ENCODE results near the gene TMTC3.

The TMTC3 gene

DNA sequence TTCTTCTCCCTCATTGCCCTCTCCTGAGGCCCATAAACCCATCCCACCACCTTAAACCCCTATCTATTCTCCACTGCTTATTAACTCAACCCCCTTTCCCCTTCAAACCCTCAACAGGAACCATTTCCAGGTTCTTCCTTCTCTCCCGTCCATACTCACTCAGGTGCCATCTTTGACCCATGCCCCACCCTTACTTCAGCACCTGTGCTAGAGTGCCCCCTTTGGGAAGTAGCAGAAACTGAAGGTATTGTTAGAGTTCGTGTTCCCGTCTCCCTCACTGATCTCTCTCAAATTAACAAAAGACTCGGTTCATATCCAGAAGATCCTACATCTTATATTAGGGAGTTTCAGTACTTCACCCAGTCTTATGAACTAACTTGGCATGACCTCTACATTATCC, 86.6 kb downstream of the TMTC3 start:
- no peak for DNase-seq

- no peak for DNase-seq
Observed at GRCh38 chr12:88230271-88230670, 88.2 kb downstream of the TMTC3 start.

DNA sequence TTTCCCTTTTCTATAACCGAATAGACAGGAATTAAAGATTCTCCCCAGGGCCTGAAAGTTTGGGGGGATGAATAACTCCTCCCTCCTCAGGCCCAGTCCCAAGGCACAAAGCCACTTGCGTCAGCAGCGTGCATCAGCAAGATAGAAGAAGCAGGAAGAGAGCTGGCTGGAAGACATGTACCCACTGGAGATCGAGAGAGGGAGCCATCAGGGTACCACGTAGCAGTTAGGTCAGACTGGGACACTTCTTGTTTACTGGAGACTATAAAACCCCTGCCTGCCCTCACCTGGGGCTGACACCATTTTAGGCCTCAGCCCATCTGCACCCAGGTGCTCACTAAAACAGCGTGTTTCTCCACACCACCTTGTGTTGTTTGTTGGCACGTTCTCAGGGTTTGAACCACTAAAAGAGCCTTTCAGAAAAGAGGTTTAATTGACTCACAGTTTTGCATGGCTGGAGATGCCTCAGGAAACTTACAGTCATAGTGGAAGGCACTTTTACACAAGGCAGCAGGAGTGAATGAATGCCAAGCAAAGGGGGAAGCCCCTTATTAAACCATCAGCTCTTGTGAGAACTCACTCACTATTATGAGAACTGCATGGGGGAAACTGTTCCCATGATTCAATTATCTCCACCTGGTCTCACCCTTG, 93.2 kb downstream of the TMTC3 start:
- peak; percentile 28 to 41 for DNase-seq

DNA sequence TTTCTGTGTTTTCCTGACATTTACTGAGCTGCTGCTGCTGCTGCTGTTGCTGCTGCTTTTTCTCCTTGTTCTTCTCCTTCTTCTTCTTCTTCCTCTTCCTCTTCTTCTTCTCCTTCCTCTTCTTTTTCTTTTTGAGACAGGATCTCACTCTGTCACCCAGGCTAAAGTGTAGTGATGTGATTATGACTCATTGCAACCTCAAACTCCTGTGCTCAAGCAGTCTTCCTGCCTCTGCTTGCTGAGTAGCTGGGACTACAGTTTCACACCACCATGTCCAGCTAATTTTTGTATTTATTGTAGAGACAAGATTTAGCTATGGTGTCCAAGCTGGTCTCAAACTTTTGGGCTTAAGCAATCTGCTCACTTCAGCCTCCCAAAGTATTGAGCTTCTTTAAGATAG, 95.8 kb downstream of the TMTC3 start:
- no peak for DNase-seq

- DNase-seq, result no peak
Observed at GRCh38 chr12:88238406-88238805, 96.3 kb downstream of the TMTC3 start.

DNA sequence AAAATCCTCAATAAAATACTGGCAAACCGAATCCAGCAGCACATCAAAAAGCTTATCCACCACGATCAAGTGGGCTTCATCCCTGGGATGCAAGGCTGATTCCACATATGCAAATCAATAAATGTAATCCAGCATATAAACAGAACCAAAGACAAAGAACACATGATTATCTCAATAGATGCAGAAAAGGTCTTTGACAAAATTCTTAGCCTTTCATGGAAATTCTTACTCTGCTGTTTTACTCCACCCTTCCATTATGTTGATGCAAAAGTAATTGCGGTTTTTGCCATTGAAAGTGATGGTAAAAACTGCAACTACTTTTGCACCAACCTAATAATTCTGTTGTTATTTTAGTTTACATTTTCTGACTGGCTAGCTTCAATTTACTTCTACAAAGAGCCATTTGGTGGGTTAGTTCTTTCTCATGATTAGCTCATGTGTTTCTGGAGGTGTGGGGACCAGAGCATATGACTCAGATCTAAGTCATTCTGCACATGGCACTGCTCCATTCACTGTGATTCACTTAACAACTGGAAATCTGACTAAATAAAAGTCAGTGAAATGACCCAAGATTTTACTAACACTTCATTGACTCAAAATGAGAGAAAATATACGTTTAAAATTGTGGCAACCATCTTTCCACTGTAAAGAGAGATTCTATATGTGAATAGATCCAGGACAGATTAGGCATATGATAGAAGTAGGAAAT, 99.9 kb downstream of the TMTC3 start:
- DNase-seq, result peak in 1 of 2 experiments; percentile 32

GRCh38 chr12:88242571-88242925, 100.4 kb downstream of the TMTC3 start:
- no peak for DNase-seq

GRCh38 chr12:88242939-88243338, 100.8 kb downstream of the TMTC3 start:
- no peak for DNase-seq

GRCh38 chr12:88243982-88244381, 101.9 kb downstream of the TMTC3 start:
- DNase-seq, result no peak

DNA sequence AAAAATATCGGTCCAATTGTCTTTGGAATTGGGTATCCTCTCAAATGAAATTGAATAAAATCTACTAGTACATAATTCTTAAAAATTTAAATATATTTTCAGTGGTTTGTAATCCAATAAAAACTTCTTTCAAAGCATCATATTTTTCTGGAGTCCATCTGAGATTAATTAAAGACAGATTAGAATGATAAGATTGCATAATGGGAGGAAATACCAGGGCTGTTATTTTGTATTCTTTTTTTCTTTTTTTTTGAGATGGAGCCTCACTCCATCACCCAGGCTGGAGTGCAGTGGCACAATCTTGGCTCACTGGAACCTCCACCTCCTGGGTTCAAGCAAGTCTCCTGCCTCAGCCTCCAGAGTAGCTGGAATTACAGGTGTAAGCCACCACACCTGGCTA, 103.8 kb downstream of the TMTC3 start:
- DNase-seq, result no peak

GRCh38 chr12:88247241-88247643, 105.1 kb downstream of the TMTC3 start:
- DNase-seq, result no peak

- no peak for DNase-seq
Observed at GRCh38 chr12:88248606-88249005, 106.5 kb downstream of the TMTC3 start.

Data from activated CD4-positive, alpha-beta T cell treated with anti-CD3 and anti-CD28 coated beads, Interleukin-2, amount 50 U/mL, for 48 hours (primary cell).